HepG2 (cell line): ENCODE results near the gene PXYLP1. TPM values are rescaled to one million over a fixed set of nuclear protein-coding genes. Genes with fewer than 3 reads are reported as not detected.

Source experiments
- ATAC-seq: fragments of 200-7000 bp; cut with Tn5 transposase; 3 replicates; pipeline ENCODE4 v1.9.1; 2020; ENCODE audit warnings: mild to moderate bottlenecking, moderate library complexity
- BruUV-seq: library from RNA; stranded (reverse); fragments of 400-500 nt; replicated peaks from 2 replicates; lab custom pipeline; 2021; lab: Mats Ljungman, UMichigan
- CTCF ChIA-PET: fragments of 300-600 bp; formaldehyde crosslinking; extraction: SDS; loops from one replicate; lab custom pipeline; 2021; ENCODE audit warnings: low total read pairs, inconsistent platforms, low intra/inter-chr PET ratio; lab: Yijun Ruan, JAX
- POLR2A ChIA-PET: fragments of 350-600 bp; sonication (Branson Sonifier 250); formaldehyde crosslinking; loops from one replicate; lab custom pipeline; 2020; ENCODE audit warnings: antibody characterized with exemption, inconsistent platforms; lab: Yijun Ruan, JAX
- DNase-seq: peaks from one replicate; pipeline ENCODE4 v3.0.0-alpha.2; 2015; ENCODE audit warnings: low spot score
- FAIRE-seq: peaks from 3 replicates; lab custom pipeline; 2011; peaks lifted over from hg19 to GRCh38; lab: Jason Lieb, UNC
- H2AFZ ChIP-seq: one replicate; pipeline ENCODE4 v1.6.1; 2011; ENCODE audit warnings: low read length, inconsistent platforms
- H3K27ac ChIP-seq: fragments of 300-600 bp; 3 replicates; pipeline ENCODE4 v1.8.0; 2011; ENCODE audit warnings: mixed run types, mild to moderate bottlenecking, mixed read lengths, low read length, inconsistent platforms; ENCODE audit not compliant: insufficient read depth; ENCODE audit errors: extremely low read length
- H3K27me3 ChIP-seq, 2 experiments: fragments of 200-600 bp in 1 of 2; 2 replicates in 1 of 2; 3 replicates in 1 of 2; pipeline versions ENCODE4 v1.6.0 to v1.8.0; 2011; ENCODE audit warnings: low read length in 2 of 2, mild to moderate bottlenecking in 2 of 2, moderate library complexity in 2 of 2, inconsistent platforms in 1 of 2; ENCODE audit not compliant: insufficient read depth in 2 of 2, control insufficient read depth in 1 of 2
- H3K36me3 ChIP-seq, 2 experiments: fragments of 200-600 bp in 1 of 2; replicated peaks in 1 of 2; 2 replicates in 1 of 2; 3 replicates in 1 of 2; pipeline versions ENCODE4 v1.5.1 to v1.8.0; 2011; ENCODE audit warnings: low read length in 2 of 2, inconsistent platforms in 1 of 2; ENCODE audit not compliant: insufficient read depth in 2 of 2, control insufficient read depth in 1 of 2
- H3K4me1 ChIP-seq: 2 replicates; pipeline ENCODE4 v1.5.1; 2012; ENCODE audit warnings: low read length, inconsistent platforms; ENCODE audit not compliant: insufficient read depth
- H3K4me2 ChIP-seq: 2 replicates; pipeline ENCODE4 v1.6.0; 2011; ENCODE audit warnings: low read depth, low read length, inconsistent platforms
- H3K4me3 ChIP-seq, 3 experiments: fragments of 200-600 bp in 1 of 3; sonication (generic), shearing (Covaris generic) in 1 of 3; replicated peaks in 1 of 3; 2 replicates each; pipeline ENCODE4 v1.5.1; 2011 to 2016; ENCODE audit warnings: low read length in 3 of 3, inconsistent platforms in 2 of 3, low read depth in 2 of 3, mild to moderate bottlenecking in 2 of 3, control low read depth in 1 of 3, mixed read lengths in 1 of 3; ENCODE audit not compliant: insufficient read depth in 1 of 3
- H3K79me2 ChIP-seq: one replicate; pipeline ENCODE4 v1.6.1; 2011; ENCODE audit warnings: low read length, inconsistent platforms; ENCODE audit not compliant: insufficient read depth
- H3K9ac ChIP-seq: 2 replicates; pipeline ENCODE4 v1.6.0; 2011; ENCODE audit warnings: mild to moderate bottlenecking, low read depth, low read length, inconsistent platforms; ENCODE audit not compliant: insufficient read depth
- H3K9me3 ChIP-seq: 2 replicates; pipeline ENCODE4 v1.5.1; 2012; ENCODE audit warnings: mild to moderate bottlenecking, low read length
- H4K20me1 ChIP-seq: 2 replicates; pipeline ENCODE4 v1.6.0; 2011; ENCODE audit warnings: inconsistent platforms, mild to moderate bottlenecking, low read length, moderate library complexity; ENCODE audit not compliant: insufficient read depth
- FOSL1 ChIP-seq: sonication (generic); formaldehyde crosslinking; IDR thresholded peaks from 2 replicates; pipeline ENCODE4 v1.9.0; 2021; ENCODE audit warnings: missing genetic modification reagents, borderline replicate concordance
- NFKB2 ChIP-seq: sonication (generic); formaldehyde crosslinking; IDR thresholded peaks from 2 replicates; pipeline ENCODE4 v1.4.0; 2020; ENCODE audit warnings: missing genetic modification reagents, borderline replicate concordance
- SRSF9 ChIP-seq: fragments of 200-400 bp; formaldehyde crosslinking; IDR thresholded peaks from 2 replicates; pipeline ENCODE4 v1.6.1; 2018; ENCODE audit warnings: borderline replicate concordance, mild to moderate bottlenecking, low read depth, low read length; ENCODE audit not compliant: insufficient read depth, poor library complexity, severe bottlenecking
- TAF1 ChIP-seq: sonication (generic); formaldehyde crosslinking; IDR thresholded peaks from 2 replicates; pipeline ENCODE4 v1.4.0; 2020; ENCODE audit warnings: missing genetic modification reagents
- TRIM24 ChIP-seq: sonication (generic); formaldehyde crosslinking; IDR thresholded peaks from 2 replicates; pipeline ENCODE4 v1.8.0; 2022; ENCODE audit warnings: mild to moderate bottlenecking, missing genetic modification reagents
- ZNF17 ChIP-seq: sonication (generic); formaldehyde crosslinking; IDR thresholded peaks from 2 replicates; pipeline ENCODE4 v1.5.0; 2020; ENCODE audit warnings: mild to moderate bottlenecking, missing genetic modification reagents
- ZNF589 ChIP-seq: sonication (generic); formaldehyde crosslinking; conservative IDR thresholded peaks from 2 replicates; pipeline ENCODE4 v1.8.0; 2022; ENCODE audit warnings: mild to moderate bottlenecking, moderate library complexity, missing genetic modification reagents
- ZNF672 ChIP-seq: sonication (generic); formaldehyde crosslinking; IDR thresholded peaks from 2 replicates; pipeline ENCODE4 v1.8.1; 2022; ENCODE audit warnings: missing genetic modification reagents
- ZNF7 ChIP-seq: IDR thresholded peaks from 2 replicates; pipeline ENCODE4 v1.6.1; 2016; ENCODE audit warnings: missing biosample characterization, missing genetic modification reagents
- ZNF790 ChIP-seq: sonication (generic); formaldehyde crosslinking; IDR thresholded peaks from 2 replicates; pipeline ENCODE4 v1.8.0; 2022; ENCODE audit warnings: missing genetic modification reagents, mild to moderate bottlenecking, borderline replicate concordance
- WGBS: methylation state at CpG from one replicate; pipeline ENCODE4 v1.1.6; 2017; ENCODE audit warnings: low lambda C conversion rate; 5-methylcytosine and 5-hydroxymethylcytosine counted together
- in situ Hi-C: cut with HindIII; loops from 2 replicates; pipeline ENCODE4 v1.10.0; 2017; ENCODE audit warnings: low pct_unique_long_range_greater_than_20kb; ENCODE audit not compliant: extremely low pct_ligation_motif_present
- intact Hi-C: fragments of 100-400 bp; cut with micrococcal nuclease; formaldehyde crosslinking; loops from one replicate; pipeline ENCODE4 v1.10.0; 2022; ENCODE audit not compliant: unreplicated experiment
- polyA plus RNA-seq, 8 experiments: library from polyadenylated mRNA; depleted of rRNA in 3 of 8; stranded (reverse) in 7 of 8; unstranded in 1 of 8; fragments of >200 nt; fragmentation: Illumina TruSeq in 4 of 8; extraction: Trizol in 4 of 8; gene quantifications; 2 replicates each; pipeline versions ENCODE4 v1.2.1 to v1.2.3, GENCODE V29; 2011 to 2016; ENCODE audit warnings: low read depth in 4 of 8, missing spikeins in 1 of 8, mixed read lengths in 1 of 8; ENCODE audit not compliant: insufficient read depth in 1 of 8
- total RNA-seq, 5 experiments: library from RNA; depleted of rRNA; stranded (reverse); fragments of >200 nt; fragmentation: Illumina TruSeq; extraction: Trizol; gene quantifications; 2 replicates each; pipeline ENCODE4 v1.2.3, GENCODE V29; 2016; ENCODE audit warnings: low read depth in 1 of 5
- TF ChIP-seq, protein P1 (sequence below): sonication (generic); formaldehyde crosslinking; IDR thresholded peaks from 2 replicates; pipeline ENCODE4 v1.5.0; 2020; ENCODE audit warnings: mild to moderate bottlenecking, missing genetic modification reagents
- TF ChIP-seq, protein P2 (sequence below): fragments of 450-650 bp; IDR thresholded peaks from 2 replicates; pipeline ENCODE4 v1.6.1; 2017

PXYLP1 gene
- total and polyA plus RNA-seq, 2 of the 13 experiments (the other 11 are each of a cell fraction or from before 2014, with no cell fraction given) = 4.9 to 8.1 TPM

DNA sequence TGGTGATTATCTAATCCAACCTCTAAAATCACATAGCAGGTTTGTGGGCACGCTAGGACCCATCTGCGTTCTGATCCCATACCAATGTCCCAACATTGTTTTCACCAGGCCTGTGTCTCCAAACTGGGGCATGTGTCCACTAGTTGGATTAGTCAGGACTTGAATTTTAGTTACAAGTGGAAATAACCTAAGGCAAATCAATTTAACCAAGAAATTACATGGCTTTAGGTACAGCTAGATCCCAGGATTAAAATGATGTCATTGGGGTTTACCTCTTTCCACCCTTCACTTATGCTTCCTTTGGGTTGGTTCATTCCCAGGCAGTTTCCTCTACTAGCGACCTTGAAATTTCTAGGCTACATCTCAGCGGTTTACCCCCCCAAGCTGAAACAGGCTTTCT lies 47.2 kb upstream of the PXYLP1 start:
- no peak overlapping the region for H3K4me3 ChIP-seq
- ChIA-PET CTCF (no interaction called here), POLR2A (no interaction called here)
- H4K20me1 ChIP-seq = no peaks in the 10 kb centered on the region
- FAIRE-seq = no peak
- no peak overlapping the region for H3K27ac ChIP-seq
- no peaks in the 10 kb centered on the region for H3K79me2 ChIP-seq
- no peak for ATAC-seq
- no peaks in the 10 kb centered on the region for H3K9me3 ChIP-seq
- DNase-seq = no peak
- BruUV-seq = no TSS peak
- no peak overlapping the region for H3K9ac ChIP-seq
- TF ChIP-seq ZNF672 (CRISPR knock-in tag) = no peak
- no peak for TF ChIP-seq ZNF790 (CRISPR knock-in tag)
- TF ChIP-seq ZNF589 (CRISPR knock-in tag) = no peak
- no peak for TF ChIP-seq SRSF9
- TF ChIP-seq ZNF7 = no peak
- TF ChIP-seq TAF1 (CRISPR knock-in tag) = no peak
- TF ChIP-seq, protein P1, sequence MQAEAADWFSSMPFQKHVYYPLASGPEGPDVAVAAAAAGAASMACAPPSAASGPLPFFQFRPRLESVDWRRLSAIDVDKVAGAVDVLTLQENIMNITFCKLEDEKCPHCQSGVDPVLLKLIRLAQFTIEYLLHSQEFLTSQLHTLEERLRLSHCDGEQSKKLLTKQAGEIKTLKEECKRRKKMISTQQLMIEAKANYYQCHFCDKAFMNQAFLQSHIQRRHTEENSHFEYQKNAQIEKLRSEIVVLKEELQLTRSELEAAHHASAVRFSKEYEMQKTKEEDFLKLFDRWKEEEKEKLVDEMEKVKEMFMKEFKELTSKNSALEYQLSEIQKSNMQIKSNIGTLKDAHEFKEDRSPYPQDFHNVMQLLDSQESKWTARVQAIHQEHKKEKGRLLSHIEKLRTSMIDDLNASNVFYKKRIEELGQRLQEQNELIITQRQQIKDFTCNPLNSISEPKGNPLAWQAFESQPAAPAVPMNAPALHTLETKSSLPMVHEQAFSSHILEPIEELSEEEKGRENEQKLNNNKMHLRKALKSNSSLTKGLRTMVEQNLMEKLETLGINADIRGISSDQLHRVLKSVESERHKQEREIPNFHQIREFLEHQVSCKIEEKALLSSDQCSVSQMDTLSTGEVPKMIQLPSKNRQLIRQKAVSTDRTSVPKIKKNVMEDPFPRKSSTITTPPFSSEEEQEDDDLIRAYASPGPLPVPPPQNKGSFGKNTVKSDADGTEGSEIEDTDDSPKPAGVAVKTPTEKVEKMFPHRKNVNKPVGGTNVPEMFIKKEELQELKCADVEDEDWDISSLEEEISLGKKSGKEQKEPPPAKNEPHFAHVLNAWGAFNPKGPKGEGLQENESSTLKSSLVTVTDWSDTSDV = no peak
- TF ChIP-seq ZNF17 (CRISPR knock-in tag) = no peak
- no peak for TF ChIP-seq NFKB2 (CRISPR knock-in tag)
- TF ChIP-seq FOSL1 (CRISPR knock-in tag) = no peak
- no peak for TF ChIP-seq TRIM24 (CRISPR knock-in tag)
- TF ChIP-seq, protein P2, sequence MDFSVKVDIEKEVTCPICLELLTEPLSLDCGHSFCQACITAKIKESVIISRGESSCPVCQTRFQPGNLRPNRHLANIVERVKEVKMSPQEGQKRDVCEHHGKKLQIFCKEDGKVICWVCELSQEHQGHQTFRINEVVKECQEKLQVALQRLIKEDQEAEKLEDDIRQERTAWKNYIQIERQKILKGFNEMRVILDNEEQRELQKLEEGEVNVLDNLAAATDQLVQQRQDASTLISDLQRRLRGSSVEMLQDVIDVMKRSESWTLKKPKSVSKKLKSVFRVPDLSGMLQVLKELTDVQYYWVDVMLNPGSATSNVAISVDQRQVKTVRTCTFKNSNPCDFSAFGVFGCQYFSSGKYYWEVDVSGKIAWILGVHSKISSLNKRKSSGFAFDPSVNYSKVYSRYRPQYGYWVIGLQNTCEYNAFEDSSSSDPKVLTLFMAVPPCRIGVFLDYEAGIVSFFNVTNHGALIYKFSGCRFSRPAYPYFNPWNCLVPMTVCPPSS = no peak
- peaks cover 0 to 19% of the 10 kb centered on the region in 2 experiments; a peak in 2 of 5 replicates for H3K27me3 ChIP-seq
- H3K4me1 ChIP-seq = no peaks in the 10 kb centered on the region
- no peak overlapping the region for H3K4me2 ChIP-seq
- no peaks in the 10 kb centered on the region for H3K36me3 ChIP-seq
- WGBS = 54% methylated on average over 3 of the region's 4 CpGs
- intact Hi-C loops (no loop called here), in situ Hi-C loops (no loop called here)
- H2AFZ ChIP-seq = no peak overlapping the region
